Esophagus muscularis mucosa (tissue), 3 donors: ENCODE results near the gene LTBP4.

Experiments used
- POLR2A ChIP-seq: fragments of 450-650 bp; IDR thresholded peaks from one replicate; pipeline ENCODE4 v1.6.1; 2017; ENCODE audit warnings: antibody characterized with exemption, moderate library complexity, mild to moderate bottlenecking, low read depth
- TF ChIP-seq, protein P1 (sequence below), 3 experiments: fragments of 200-600 bp in 2 of 3; fragments of 450-650 bp in 1 of 3; sonication (generic) in 2 of 3; IDR thresholded peaks; one replicate each; pipeline ENCODE4 v1.5.1; 2017 to 2019; ENCODE audit warnings: antibody characterized with exemption in 3 of 3, mild to moderate bottlenecking in 2 of 3, moderate library complexity in 1 of 3

DNA sequence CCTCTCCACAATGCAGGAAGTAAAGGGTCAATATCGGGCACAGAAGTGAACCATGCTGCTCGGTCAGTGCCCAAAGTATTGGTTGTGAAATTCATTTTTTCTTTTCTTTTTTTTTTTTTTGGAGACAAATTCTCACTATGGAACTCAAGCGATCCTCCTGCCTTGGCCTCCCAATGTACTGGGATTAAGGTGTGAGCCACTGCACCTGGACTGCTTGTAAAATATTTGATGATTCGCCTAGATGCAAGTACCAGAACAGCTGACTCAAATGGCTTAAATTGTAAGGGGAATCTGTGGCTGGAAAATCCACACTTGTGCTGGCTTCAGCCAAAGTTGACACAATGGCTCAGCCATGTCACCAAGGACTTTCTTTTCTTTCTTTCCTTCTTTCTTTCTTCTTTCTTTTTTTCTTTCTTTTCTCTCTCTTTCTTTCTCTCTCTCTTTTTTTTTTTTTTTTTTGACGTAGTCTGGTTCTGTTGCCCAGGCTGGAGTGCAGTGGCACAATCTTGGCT is 45.6 kb downstream of the LTBP4 start:
- TF ChIP-seq POLR2A = no peak
- TF ChIP-seq, protein P1, sequence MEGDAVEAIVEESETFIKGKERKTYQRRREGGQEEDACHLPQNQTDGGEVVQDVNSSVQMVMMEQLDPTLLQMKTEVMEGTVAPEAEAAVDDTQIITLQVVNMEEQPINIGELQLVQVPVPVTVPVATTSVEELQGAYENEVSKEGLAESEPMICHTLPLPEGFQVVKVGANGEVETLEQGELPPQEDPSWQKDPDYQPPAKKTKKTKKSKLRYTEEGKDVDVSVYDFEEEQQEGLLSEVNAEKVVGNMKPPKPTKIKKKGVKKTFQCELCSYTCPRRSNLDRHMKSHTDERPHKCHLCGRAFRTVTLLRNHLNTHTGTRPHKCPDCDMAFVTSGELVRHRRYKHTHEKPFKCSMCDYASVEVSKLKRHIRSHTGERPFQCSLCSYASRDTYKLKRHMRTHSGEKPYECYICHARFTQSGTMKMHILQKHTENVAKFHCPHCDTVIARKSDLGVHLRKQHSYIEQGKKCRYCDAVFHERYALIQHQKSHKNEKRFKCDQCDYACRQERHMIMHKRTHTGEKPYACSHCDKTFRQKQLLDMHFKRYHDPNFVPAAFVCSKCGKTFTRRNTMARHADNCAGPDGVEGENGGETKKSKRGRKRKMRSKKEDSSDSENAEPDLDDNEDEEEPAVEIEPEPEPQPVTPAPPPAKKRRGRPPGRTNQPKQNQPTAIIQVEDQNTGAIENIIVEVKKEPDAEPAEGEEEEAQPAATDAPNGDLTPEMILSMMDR (IDR thresholded peaks at IDR 0.05) = no peak
